ENCODE measurements around the gene DENND1C.

Gene DENND1C

DNA sequence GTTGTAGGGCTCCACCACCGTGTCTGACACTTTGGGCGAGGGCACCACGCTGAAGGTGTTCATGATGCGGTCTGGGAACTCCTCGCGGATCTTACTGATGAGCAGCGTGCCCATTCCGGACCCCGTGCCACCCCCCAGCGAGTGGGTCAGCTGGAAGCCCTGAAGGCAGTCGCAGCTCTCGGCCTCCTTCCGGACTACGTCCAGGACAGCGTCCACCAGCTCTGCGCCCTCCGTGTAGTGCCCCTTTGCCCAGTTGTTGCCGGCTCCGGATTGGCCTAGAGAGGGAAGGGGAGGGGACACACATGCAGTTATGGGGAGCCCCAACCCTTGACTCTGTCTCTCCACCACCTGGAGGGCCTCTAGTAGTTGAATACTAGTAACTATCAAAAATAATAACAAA, 14.4 kb upstream of the DENND1C start:
- TF ChIP-seq, protein P1, sequence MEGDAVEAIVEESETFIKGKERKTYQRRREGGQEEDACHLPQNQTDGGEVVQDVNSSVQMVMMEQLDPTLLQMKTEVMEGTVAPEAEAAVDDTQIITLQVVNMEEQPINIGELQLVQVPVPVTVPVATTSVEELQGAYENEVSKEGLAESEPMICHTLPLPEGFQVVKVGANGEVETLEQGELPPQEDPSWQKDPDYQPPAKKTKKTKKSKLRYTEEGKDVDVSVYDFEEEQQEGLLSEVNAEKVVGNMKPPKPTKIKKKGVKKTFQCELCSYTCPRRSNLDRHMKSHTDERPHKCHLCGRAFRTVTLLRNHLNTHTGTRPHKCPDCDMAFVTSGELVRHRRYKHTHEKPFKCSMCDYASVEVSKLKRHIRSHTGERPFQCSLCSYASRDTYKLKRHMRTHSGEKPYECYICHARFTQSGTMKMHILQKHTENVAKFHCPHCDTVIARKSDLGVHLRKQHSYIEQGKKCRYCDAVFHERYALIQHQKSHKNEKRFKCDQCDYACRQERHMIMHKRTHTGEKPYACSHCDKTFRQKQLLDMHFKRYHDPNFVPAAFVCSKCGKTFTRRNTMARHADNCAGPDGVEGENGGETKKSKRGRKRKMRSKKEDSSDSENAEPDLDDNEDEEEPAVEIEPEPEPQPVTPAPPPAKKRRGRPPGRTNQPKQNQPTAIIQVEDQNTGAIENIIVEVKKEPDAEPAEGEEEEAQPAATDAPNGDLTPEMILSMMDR (conservative IDR thresholded peaks at IDR 0.05; ENCODE audit: control insufficient read depth, insufficient read depth, low read depth, low read length) = no peak
- DNase-seq (ENCODE audit: low read depth) = no peak
- H3K4me3 ChIP-seq (ENCODE audit: control insufficient read depth, low read depth, low read length) = no peak overlapping the region

GRCh38 chr19:6494438-6495036, 12.9 kb upstream of the DENND1C start:
- H3K4me3 ChIP-seq (ENCODE audit: control insufficient read depth, low read depth, low read length) = no peak overlapping the region
- TF ChIP-seq, protein P1 (conservative IDR thresholded peaks at IDR 0.05; ENCODE audit: control insufficient read depth, insufficient read depth, low read depth, low read length) = no peak
- no peak for DNase-seq (ENCODE audit: low read depth)

- no peak for DNase-seq (ENCODE audit: low read depth)
- no peak overlapping the region for H3K4me3 ChIP-seq (ENCODE audit: control insufficient read depth, low read depth, low read length)
- TF ChIP-seq, protein P1 (conservative IDR thresholded peaks at IDR 0.05; ENCODE audit: control insufficient read depth, insufficient read depth, low read depth, low read length) = no peak
Observed at GRCh38 chr19:6491802-6492592, 10.4 kb upstream of the DENND1C start.

DNA sequence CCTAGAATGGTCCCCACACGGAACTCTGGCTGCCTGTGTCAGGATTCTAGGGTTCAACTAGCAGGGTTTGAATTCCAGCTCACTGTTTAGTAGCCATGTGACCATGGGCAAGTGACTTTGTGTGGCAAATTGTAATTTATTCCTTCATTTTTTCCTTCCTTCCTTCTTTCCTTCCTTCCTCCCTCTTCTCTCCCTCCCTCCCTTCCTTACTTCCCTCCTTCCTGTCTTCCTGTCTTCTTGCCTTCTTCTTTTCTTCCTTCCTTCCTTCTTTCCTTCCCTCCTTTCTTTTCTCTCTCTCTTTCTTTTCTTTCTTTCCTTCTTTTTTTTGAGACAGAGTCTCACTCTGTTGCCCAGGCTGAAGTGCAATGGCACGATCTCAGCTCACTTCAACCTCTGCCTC, 8.5 kb upstream of the DENND1C start:
- TF ChIP-seq, protein P1 (conservative IDR thresholded peaks at IDR 0.05; ENCODE audit: control insufficient read depth, insufficient read depth, low read depth, low read length) = no peak
- no peak overlapping the region for H3K4me3 ChIP-seq (ENCODE audit: control insufficient read depth, low read depth, low read length)
- no peak for DNase-seq (ENCODE audit: low read depth)

GRCh38 chr19:6489278-6490061, 7.9 kb upstream of the DENND1C start:
- DNase-seq (ENCODE audit: low read depth) = no peak
- TF ChIP-seq, protein P1 (conservative IDR thresholded peaks at IDR 0.05; ENCODE audit: control insufficient read depth, insufficient read depth, low read depth, low read length) = no peak
- no peak overlapping the region for H3K4me3 ChIP-seq (ENCODE audit: control insufficient read depth, low read depth, low read length)

DNA sequence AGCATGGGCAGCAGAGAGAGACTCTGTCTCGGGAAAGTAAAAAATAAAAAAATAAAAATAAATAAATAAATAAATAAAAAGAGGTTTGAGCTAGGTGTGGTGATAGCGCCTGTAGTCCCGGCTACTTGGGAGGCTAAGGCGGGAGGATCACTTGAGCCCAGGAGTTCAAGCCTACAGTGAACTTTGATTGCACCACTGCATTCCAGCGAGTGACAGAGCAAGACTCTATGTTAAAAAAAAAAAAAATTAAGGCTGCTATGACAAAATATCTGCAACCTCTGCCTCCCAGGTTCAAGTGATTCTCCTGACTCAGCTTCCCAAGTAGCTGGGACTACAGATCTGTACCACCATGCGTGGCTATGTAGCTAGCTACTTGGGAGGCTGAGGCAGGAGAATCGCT, 3.2 kb upstream of the DENND1C start:
- TF ChIP-seq, protein P1 (conservative IDR thresholded peaks at IDR 0.05; ENCODE audit: control insufficient read depth, insufficient read depth, low read depth, low read length) = no peak
- DNase-seq (ENCODE audit: low read depth) = no peak
- no peak overlapping the region for H3K4me3 ChIP-seq (ENCODE audit: control insufficient read depth, low read depth, low read length)
